Skin epidermis (tissue), 12 donors: ENCODE measurements around the gene ARID3A.

Source experiments
- H3K27ac ChIP-seq, 21 experiments: fragments of 200-600 bp; sonication (generic) in 11 of 21; one replicate each; pipeline ENCODE4 v1.5.0; 2020; ENCODE audit warnings: mild to moderate bottlenecking in 3 of 21, inconsistent platforms in 2 of 21, moderate library complexity in 2 of 21
- H3K4me3 ChIP-seq, 7 experiments: fragments of 200-600 bp; sonication (generic) in 2 of 7; one replicate each; pipeline ENCODE4 v1.5.0; 2020; ENCODE audit warnings: inconsistent platforms in 2 of 7, mild to moderate bottlenecking in 2 of 7, moderate library complexity in 1 of 7

The ARID3A gene

GRCh38 chr19:927351-927779 lies 1.5 kb downstream of the ARID3A start:
- H3K4me3 ChIP-seq, result peak overlapping the region; percentile 57 to 97 (median 80)
- H3K27ac ChIP-seq, result peak overlapping the region in 20 of 21 experiments; percentile 58 to 99 (median 90)

- Histone ChIP-seq H3K4me3 (peak overlapping the region in 5 of 7 experiments; percentile 57 to 93 (median 75)), H3K27ac (peak overlapping the region in 18 of 21 experiments; percentile 42 to 99 (median 91))
Measured at GRCh38 chr19:927780-928401, 2.1 kb downstream of the ARID3A start.

- Histone ChIP-seq H3K27ac (peak overlapping the region in 2 of 21 experiments; percentile 42 to 88), H3K4me3 (no peak overlapping the region)
Measured at GRCh38 chr19:928471-929202, 2.8 kb downstream of the ARID3A start.

- Histone ChIP-seq H3K27ac (no peak overlapping the region), H3K4me3 (no peak overlapping the region)
Measured at GRCh38 chr19:929203-929890, 3.5 kb downstream of the ARID3A start.

GRCh38 chr19:929891-930258 lies 4.0 kb downstream of the ARID3A start:
- H3K4me3 ChIP-seq, result no peak overlapping the region
- no peak overlapping the region for H3K27ac ChIP-seq

GRCh38 chr19:931860-932647 lies 6.2 kb downstream of the ARID3A start:
- Histone ChIP-seq H3K27ac (peak overlapping the region in 17 of 21 experiments; percentile 1 to 87 (median 65)), H3K4me3 (no peak overlapping the region)

- peak overlapping the region in 2 of 7 experiments; percentile 5 to 10 for H3K4me3 ChIP-seq
- H3K27ac ChIP-seq, result peak overlapping the region in 20 of 21 experiments; percentile 1 to 87 (median 62)
Measured at GRCh38 chr19:932648-933552, 7.1 kb downstream of the ARID3A start.

- peak overlapping the region in 2 of 7 experiments; percentile 5 to 10 for H3K4me3 ChIP-seq
- peak overlapping the region in 18 of 21 experiments; percentile 1 to 87 (median 64) for H3K27ac ChIP-seq
Measured at GRCh38 chr19:933553-933882, 7.7 kb downstream of the ARID3A start.

GRCh38 chr19:934197-934840 lies 8.5 kb downstream of the ARID3A start:
- Histone ChIP-seq H3K4me3 (no peak overlapping the region), H3K27ac (peak overlapping the region in 14 of 21 experiments; percentile 15 to 87 (median 47))

GRCh38 chr19:934865-935479 lies 9.1 kb downstream of the ARID3A start:
- Histone ChIP-seq H3K4me3 (no peak overlapping the region), H3K27ac (peak overlapping the region in 15 of 21 experiments; percentile 15 to 84 (median 35))

GRCh38 chr19:936175-936546 lies 10.3 kb downstream of the ARID3A start:
- Histone ChIP-seq H3K27ac (no peak overlapping the region), H3K4me3 (no peak overlapping the region)

- Histone ChIP-seq H3K4me3 (no peak overlapping the region), H3K27ac (peak overlapping the region in 1 of 21 experiments; percentile 6)
Measured at GRCh38 chr19:937259-937694, 11.4 kb downstream of the ARID3A start.

- no peak overlapping the region for H3K4me3 ChIP-seq
- H3K27ac ChIP-seq, result no peak overlapping the region
Measured at GRCh38 chr19:938233-938923, 12.5 kb downstream of the ARID3A start.

GRCh38 chr19:939439-939838 lies 13.6 kb downstream of the ARID3A start:
- no peak overlapping the region for H3K27ac ChIP-seq
- no peak overlapping the region for H3K4me3 ChIP-seq

- Histone ChIP-seq H3K27ac (peak overlapping the region in 11 of 21 experiments; percentile 1 to 81 (median 70)), H3K4me3 (no peak overlapping the region)
Measured at GRCh38 chr19:939922-940321, 14.1 kb downstream of the ARID3A start.

- peak overlapping the region; percentile 0 to 47 (median 26) for H3K4me3 ChIP-seq
- H3K27ac ChIP-seq, result peak overlapping the region in 20 of 21 experiments; percentile 1 to 84 (median 70)
Measured at GRCh38 chr19:940591-941291, 14.9 kb downstream of the ARID3A start.
